Keratinocyte (primary cell): ENCODE results near the gene DBF4B. TPM values are rescaled to one million over a fixed set of nuclear protein-coding genes. Genes with fewer than 3 reads are reported as not detected.

Experiments
- DNase-seq: peaks from one replicate; pipeline ENCODE4 v3.0.0-alpha.2; 2011; ENCODE audit warnings: low read depth, missing footprints, low spot score
- FAIRE-seq: peaks from 2 replicates; lab custom pipeline; 2011; peaks lifted over from hg19 to GRCh38; lab: Jason Lieb, UNC
- H2AFZ ChIP-seq: 2 replicates; pipeline ENCODE4 v1.6.0; 2012; ENCODE audit warnings: low read length, control low read depth, inconsistent platforms; ENCODE audit not compliant: control insufficient read depth
- H3K27ac ChIP-seq: 2 replicates; pipeline ENCODE4 v1.5.1; 2011; ENCODE audit warnings: low read length; ENCODE audit not compliant: control insufficient read depth, insufficient read depth
- H3K27me3 ChIP-seq: 3 replicates; pipeline ENCODE4 v1.6.0; 2011; ENCODE audit warnings: low read length; ENCODE audit not compliant: control insufficient read depth, insufficient read depth; ENCODE audit errors: extremely low read depth
- H3K36me3 ChIP-seq, 2 experiments: 2 replicates in 1 of 2; 3 replicates in 1 of 2; pipeline ENCODE4 v1.5.1; 2011; ENCODE audit warnings: low read length in 2 of 2, mild to moderate bottlenecking in 1 of 2; ENCODE audit not compliant: control insufficient read depth in 2 of 2, insufficient read depth in 2 of 2; ENCODE audit errors: extremely low read depth in 1 of 2
- H3K4me1 ChIP-seq: 3 replicates; pipeline ENCODE4 v1.5.1; 2011; ENCODE audit warnings: low read length; ENCODE audit not compliant: control insufficient read depth, insufficient read depth; ENCODE audit errors: extremely low read depth
- H3K4me2 ChIP-seq: 3 replicates; pipeline ENCODE4 v1.6.0; 2011; ENCODE audit warnings: low read depth, low read length; ENCODE audit not compliant: control insufficient read depth, insufficient read depth; ENCODE audit errors: extremely low read depth
- H3K4me3 ChIP-seq, 3 experiments: fragments of 200-600 bp in 1 of 3; sonication (generic) in 1 of 3; 2 replicates in 2 of 3; 3 replicates in 1 of 3; pipeline ENCODE4 v1.5.1; 2011 to 2016; ENCODE audit warnings: low read length in 3 of 3, mild to moderate bottlenecking in 3 of 3, control low read depth in 2 of 3, inconsistent platforms in 1 of 3, low read depth in 1 of 3, mixed read lengths in 1 of 3, mixed run types in 1 of 3, moderate library complexity in 1 of 3; ENCODE audit not compliant: control insufficient read depth in 2 of 3, insufficient read depth in 2 of 3; ENCODE audit errors: extremely low read depth in 1 of 3
- H3K79me2 ChIP-seq: 2 replicates; pipeline ENCODE4 v1.6.0; 2012; ENCODE audit warnings: low read length; ENCODE audit not compliant: control insufficient read depth, insufficient read depth
- H3K9ac ChIP-seq: 3 replicates; pipeline ENCODE4 v1.6.0; 2011; ENCODE audit warnings: low read length; ENCODE audit not compliant: control insufficient read depth, insufficient read depth; ENCODE audit errors: extremely low read depth
- H3K9me1 ChIP-seq: 3 replicates; pipeline ENCODE4 v1.6.0; 2011; ENCODE audit warnings: low read length; ENCODE audit not compliant: control insufficient read depth, insufficient read depth; ENCODE audit errors: extremely low read depth
- H3K9me3 ChIP-seq: 2 replicates; pipeline ENCODE4 v1.5.1; 2012; ENCODE audit warnings: low read depth, low read length; ENCODE audit not compliant: control insufficient read depth
- H4K20me1 ChIP-seq: 3 replicates; pipeline ENCODE4 v1.6.0; 2011; ENCODE audit warnings: low read length; ENCODE audit not compliant: control insufficient read depth, insufficient read depth; ENCODE audit errors: extremely low read depth
- EZH2 ChIP-seq: IDR thresholded peaks from one replicate; pipeline ENCODE4 v1.6.1; 2012; ENCODE audit warnings: inconsistent platforms, mild to moderate bottlenecking, low read length, moderate library complexity
- dilution Hi-C: fragments of 300-500 bp; cut with MboI; formaldehyde crosslinking; loops from one replicate; pipeline ENCODE4 v1.7.0; 2020; ENCODE audit warnings: low sequenced_read_pairs; ENCODE audit not compliant: extremely low pct_ligation_motif_present
- polyA plus RNA-seq, 5 experiments: library from polyadenylated mRNA; depleted of rRNA in 3 of 5; stranded (reverse) in 3 of 5; stranded (forward) in 1 of 5; unstranded in 1 of 5; fragments of >200 nt; gene quantifications; 1 replicate in 1 of 5; 2 replicates in 3 of 5; 3 replicates in 1 of 5; pipeline versions ENCODE4 v1.2.1 to v1.2.3, GENCODE V29; 2011 to 2012; ENCODE audit warnings: missing spikeins in 2 of 5, low read depth in 1 of 5, low replicate concordance in 1 of 5
- TF ChIP-seq, protein P1 (sequence below), 3 experiments: IDR thresholded peaks in 1 of 3; conservative IDR thresholded peaks in 1 of 3; optimal IDR thresholded peaks in 1 of 3; 2 replicates in 2 of 3; 3 replicates in 1 of 3; pipeline versions ENCODE3 to v1.5.1; 2011; ENCODE audit warnings: low read length in 3 of 3, mild to moderate bottlenecking in 3 of 3, moderate library complexity in 2 of 3, control low read depth in 1 of 3, inconsistent platforms in 1 of 3; ENCODE audit not compliant: insufficient read depth in 2 of 3; ENCODE audit errors: extremely low read depth in 1 of 3

DBF4B gene
- polyA plus RNA-seq, 1 donor (not counting 4 experiments of a cell fraction or from before 2014, with no cell fraction given): 4.0 TPM

DNA sequence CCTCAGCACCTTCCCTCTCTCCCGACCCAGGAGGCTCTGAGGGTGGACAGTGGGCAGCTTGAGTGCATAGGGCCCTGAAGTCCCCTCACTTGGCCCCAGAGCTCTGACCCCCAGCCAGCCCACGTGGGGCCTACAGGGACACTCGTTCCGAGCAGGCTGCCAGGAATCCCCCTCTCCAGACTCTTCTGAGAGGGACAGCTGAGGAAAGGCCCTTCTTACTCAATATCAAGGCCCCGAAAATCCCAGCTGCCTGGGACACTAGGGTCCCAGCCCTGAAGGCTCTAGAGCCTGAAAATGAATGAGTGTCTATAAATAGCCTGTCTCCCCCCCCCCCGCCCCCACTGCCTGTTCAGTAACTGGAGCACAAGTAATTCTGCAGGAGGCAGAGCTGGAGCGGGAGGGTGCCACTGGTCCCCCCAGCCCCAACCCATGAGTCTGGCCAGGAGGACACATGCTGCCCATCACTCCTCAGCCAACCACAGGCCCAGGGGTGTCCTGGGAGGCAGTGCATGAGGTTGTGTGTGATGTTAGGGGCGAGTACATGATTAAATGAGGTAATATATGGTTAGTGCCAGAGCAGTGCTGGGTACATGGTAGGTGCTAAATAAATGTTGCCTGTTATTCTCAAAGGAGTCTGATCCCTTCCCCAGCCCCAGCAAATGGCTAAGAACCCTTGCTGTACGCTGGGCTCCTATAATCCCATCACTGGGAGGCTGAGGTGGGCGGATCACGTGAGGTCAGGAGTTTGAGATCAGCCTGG lies 61.9 kb downstream of the DBF4B start:
- Histone ChIP-seq H3K4me2 (no peak overlapping the region), H3K36me3 (no peaks in the 10 kb centered on the region), H3K9me3 (no peaks in the 10 kb centered on the region), H3K27me3 (peaks cover 15% of the 10 kb centered on the region), H2AFZ (no peak overlapping the region), H3K4me1 (peaks cover 10% of the 10 kb centered on the region), H4K20me1 (no peaks in the 10 kb centered on the region), H3K9ac (no peak overlapping the region), H3K9me1 (no peaks in the 10 kb centered on the region), H3K27ac (no peak overlapping the region), H3K4me3 (no peak overlapping the region), H3K79me2 (no peaks in the 10 kb centered on the region)
- dilution Hi-C loops: no loop called here
- no peak for FAIRE-seq
- no peak for DNase-seq
- TF ChIP-seq, protein P1, sequence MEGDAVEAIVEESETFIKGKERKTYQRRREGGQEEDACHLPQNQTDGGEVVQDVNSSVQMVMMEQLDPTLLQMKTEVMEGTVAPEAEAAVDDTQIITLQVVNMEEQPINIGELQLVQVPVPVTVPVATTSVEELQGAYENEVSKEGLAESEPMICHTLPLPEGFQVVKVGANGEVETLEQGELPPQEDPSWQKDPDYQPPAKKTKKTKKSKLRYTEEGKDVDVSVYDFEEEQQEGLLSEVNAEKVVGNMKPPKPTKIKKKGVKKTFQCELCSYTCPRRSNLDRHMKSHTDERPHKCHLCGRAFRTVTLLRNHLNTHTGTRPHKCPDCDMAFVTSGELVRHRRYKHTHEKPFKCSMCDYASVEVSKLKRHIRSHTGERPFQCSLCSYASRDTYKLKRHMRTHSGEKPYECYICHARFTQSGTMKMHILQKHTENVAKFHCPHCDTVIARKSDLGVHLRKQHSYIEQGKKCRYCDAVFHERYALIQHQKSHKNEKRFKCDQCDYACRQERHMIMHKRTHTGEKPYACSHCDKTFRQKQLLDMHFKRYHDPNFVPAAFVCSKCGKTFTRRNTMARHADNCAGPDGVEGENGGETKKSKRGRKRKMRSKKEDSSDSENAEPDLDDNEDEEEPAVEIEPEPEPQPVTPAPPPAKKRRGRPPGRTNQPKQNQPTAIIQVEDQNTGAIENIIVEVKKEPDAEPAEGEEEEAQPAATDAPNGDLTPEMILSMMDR (optimal IDR thresholded peaks at IDR 0.05 in 1 of 3, IDR thresholded peaks at IDR 0.05 in 1 of 3, conservative IDR thresholded peaks at IDR 0.05 in 1 of 3; ENCODE audit: extremely low read depth in 1 of 3, insufficient read depth in 2 of 3, low read length in 3 of 3): no peak
- no peak for TF ChIP-seq EZH2

DNA sequence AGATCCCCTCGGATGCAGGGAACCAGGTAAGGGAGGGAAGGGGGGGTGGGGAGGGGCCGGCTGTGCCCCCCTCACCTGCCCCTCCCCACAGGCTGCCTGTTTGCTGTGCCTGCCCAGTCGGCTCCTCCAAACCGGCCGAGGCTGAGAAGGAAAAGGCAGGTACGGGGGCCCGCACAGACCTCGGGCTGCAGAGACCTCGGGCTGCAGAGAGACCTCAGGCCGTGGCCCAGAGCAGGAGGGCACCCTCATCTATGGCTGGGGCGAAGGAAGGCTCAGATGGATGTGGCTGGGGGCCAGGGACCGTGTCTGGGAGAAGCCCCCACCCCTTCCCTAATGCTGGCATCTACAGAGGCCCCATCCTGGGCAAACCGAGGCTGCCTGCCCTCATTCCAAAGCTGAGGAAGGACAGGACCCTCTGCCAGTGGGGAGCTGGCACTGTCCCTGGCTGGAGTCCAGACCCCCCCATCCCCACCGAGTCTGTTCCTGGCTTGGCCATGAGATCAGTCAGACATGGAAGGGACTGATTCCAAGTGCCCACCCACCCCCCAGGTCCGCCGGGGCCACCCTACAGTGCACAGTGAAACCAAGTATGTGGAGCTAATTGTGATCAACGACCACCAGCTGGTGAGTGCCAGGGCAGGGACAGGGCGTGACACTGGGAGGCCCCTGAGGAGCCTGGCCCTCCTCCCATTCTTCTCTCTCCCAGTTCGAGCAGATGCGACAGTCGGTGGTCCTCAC lies 64.0 kb downstream of the DBF4B start:
- Histone ChIP-seq H3K36me3 (no peaks in the 10 kb centered on the region), H2AFZ (no peak overlapping the region), H3K4me3 (no peak overlapping the region), H3K27me3 (peaks cover 19% of the 10 kb centered on the region), H3K79me2 (no peaks in the 10 kb centered on the region), H3K9me1 (no peaks in the 10 kb centered on the region), H3K9ac (no peak overlapping the region), H3K27ac (no peak overlapping the region), H3K9me3 (no peaks in the 10 kb centered on the region), H3K4me1 (peaks cover 15% of the 10 kb centered on the region), H3K4me2 (no peak overlapping the region), H4K20me1 (no peaks in the 10 kb centered on the region)
- dilution Hi-C loops: no loop called here
- FAIRE-seq (no peak), DNase-seq (no peak)
- TF ChIP-seq, protein P1 (optimal IDR thresholded peaks at IDR 0.05 in 1 of 3, IDR thresholded peaks at IDR 0.05 in 1 of 3, conservative IDR thresholded peaks at IDR 0.05 in 1 of 3; ENCODE audit: extremely low read depth in 1 of 3, insufficient read depth in 2 of 3, low read length in 3 of 3): no peak
